HepG2 (cell line): ENCODE results near the gene HRNR. TPM values are rescaled to one million over a fixed set of nuclear protein-coding genes. Genes with fewer than 3 reads are reported as not detected.

Experiments used
- ATAC-seq: fragments of 200-7000 bp; cut with Tn5 transposase; 3 replicates; pipeline ENCODE4 v1.9.1; 2020; ENCODE audit warnings: mild to moderate bottlenecking, moderate library complexity
- BruUV-seq: library from RNA; stranded (reverse); fragments of 400-500 nt; replicated peaks from 2 replicates; lab custom pipeline; 2021; lab: Mats Ljungman, UMichigan
- CTCF ChIA-PET: fragments of 300-600 bp; formaldehyde crosslinking; extraction: SDS; loops from one replicate; lab custom pipeline; 2021; ENCODE audit warnings: low total read pairs, inconsistent platforms, low intra/inter-chr PET ratio; lab: Yijun Ruan, JAX
- POLR2A ChIA-PET: fragments of 350-600 bp; sonication (Branson Sonifier 250); formaldehyde crosslinking; loops from one replicate; lab custom pipeline; 2020; ENCODE audit warnings: antibody characterized with exemption, inconsistent platforms; lab: Yijun Ruan, JAX
- DNase-seq: peaks from one replicate; pipeline ENCODE4 v3.0.0-alpha.2; 2015; ENCODE audit warnings: low spot score
- FAIRE-seq: peaks from 3 replicates; lab custom pipeline; 2011; peaks lifted over from hg19 to GRCh38; lab: Jason Lieb, UNC
- H2AFZ ChIP-seq: one replicate; pipeline ENCODE4 v1.6.1; 2011; ENCODE audit warnings: low read length, inconsistent platforms
- H3K27ac ChIP-seq: fragments of 300-600 bp; 3 replicates; pipeline ENCODE4 v1.8.0; 2011; ENCODE audit warnings: mixed run types, mild to moderate bottlenecking, mixed read lengths, low read length, inconsistent platforms; ENCODE audit not compliant: insufficient read depth; ENCODE audit errors: extremely low read length
- H3K27me3 ChIP-seq, 2 experiments: fragments of 200-600 bp in 1 of 2; 2 replicates in 1 of 2; 3 replicates in 1 of 2; pipeline versions ENCODE4 v1.6.0 to v1.8.0; 2011; ENCODE audit warnings: low read length in 2 of 2, mild to moderate bottlenecking in 2 of 2, moderate library complexity in 2 of 2, inconsistent platforms in 1 of 2; ENCODE audit not compliant: insufficient read depth in 2 of 2, control insufficient read depth in 1 of 2
- H3K36me3 ChIP-seq, 2 experiments: fragments of 200-600 bp in 1 of 2; replicated peaks in 1 of 2; 2 replicates in 1 of 2; 3 replicates in 1 of 2; pipeline versions ENCODE4 v1.5.1 to v1.8.0; 2011; ENCODE audit warnings: low read length in 2 of 2, inconsistent platforms in 1 of 2; ENCODE audit not compliant: insufficient read depth in 2 of 2, control insufficient read depth in 1 of 2
- H3K4me1 ChIP-seq: 2 replicates; pipeline ENCODE4 v1.5.1; 2012; ENCODE audit warnings: low read length, inconsistent platforms; ENCODE audit not compliant: insufficient read depth
- H3K4me2 ChIP-seq: 2 replicates; pipeline ENCODE4 v1.6.0; 2011; ENCODE audit warnings: low read depth, low read length, inconsistent platforms
- H3K4me3 ChIP-seq, 3 experiments: fragments of 200-600 bp in 1 of 3; sonication (generic), shearing (Covaris generic) in 1 of 3; replicated peaks in 1 of 3; 2 replicates each; pipeline ENCODE4 v1.5.1; 2011 to 2016; ENCODE audit warnings: low read length in 3 of 3, inconsistent platforms in 2 of 3, low read depth in 2 of 3, mild to moderate bottlenecking in 2 of 3, control low read depth in 1 of 3, mixed read lengths in 1 of 3; ENCODE audit not compliant: insufficient read depth in 1 of 3
- H3K79me2 ChIP-seq: one replicate; pipeline ENCODE4 v1.6.1; 2011; ENCODE audit warnings: low read length, inconsistent platforms; ENCODE audit not compliant: insufficient read depth
- H3K9ac ChIP-seq: 2 replicates; pipeline ENCODE4 v1.6.0; 2011; ENCODE audit warnings: mild to moderate bottlenecking, low read depth, low read length, inconsistent platforms; ENCODE audit not compliant: insufficient read depth
- H3K9me3 ChIP-seq: 2 replicates; pipeline ENCODE4 v1.5.1; 2012; ENCODE audit warnings: mild to moderate bottlenecking, low read length
- H4K20me1 ChIP-seq: 2 replicates; pipeline ENCODE4 v1.6.0; 2011; ENCODE audit warnings: inconsistent platforms, mild to moderate bottlenecking, low read length, moderate library complexity; ENCODE audit not compliant: insufficient read depth
- CENPX ChIP-seq: sonication (generic); formaldehyde crosslinking; IDR thresholded peaks from 2 replicates; pipeline ENCODE4 v1.9.0; 2021; ENCODE audit warnings: mild to moderate bottlenecking, missing genetic modification reagents, moderate library complexity
- GATAD2A ChIP-seq: IDR thresholded peaks from 2 replicates; pipeline ENCODE4 v1.6.1; 2016
- GMEB1 ChIP-seq: sonication (generic); formaldehyde crosslinking; IDR thresholded peaks from 2 replicates; pipeline ENCODE4 v1.5.1; 2020; ENCODE audit warnings: missing genetic modification reagents, mild to moderate bottlenecking, borderline replicate concordance
- HNRNPH1 ChIP-seq: fragments of 200-400 bp; formaldehyde crosslinking; optimal IDR thresholded peaks from 2 replicates; pipeline ENCODE3; 2017; ENCODE audit warnings: mild to moderate bottlenecking, low read depth, low read length
- HOXD1 ChIP-seq: sonication (generic); formaldehyde crosslinking; IDR thresholded peaks from 2 replicates; pipeline ENCODE4 v1.5.0; 2020; ENCODE audit warnings: missing genetic modification reagents
- MAZ ChIP-seq, 2 experiments: sonication (generic) in 1 of 2; formaldehyde crosslinking in 1 of 2; IDR thresholded peaks; 2 replicates each; pipeline versions ENCODE4 v1.5.0 to v1.6.1; 2012 to 2020; ENCODE audit warnings: low read depth in 2 of 2, mild to moderate bottlenecking in 2 of 2, borderline replicate concordance in 1 of 2, improper control_type of control experiment in 1 of 2, low read length in 1 of 2, missing genetic modification reagents in 1 of 2, moderate library complexity in 1 of 2
- MLLT10 ChIP-seq: sonication (generic); formaldehyde crosslinking; IDR thresholded peaks from 2 replicates; pipeline ENCODE4 v1.4.0; 2020; ENCODE audit warnings: missing genetic modification reagents
- POGZ ChIP-seq: sonication (generic); formaldehyde crosslinking; IDR thresholded peaks from 2 replicates; pipeline ENCODE4 v1.4.0; 2020; ENCODE audit warnings: mild to moderate bottlenecking, missing genetic modification reagents
- POLR2AphosphoS5 ChIP-seq: IDR thresholded peaks from 2 replicates; pipeline ENCODE4 v1.6.1; 2012; ENCODE audit warnings: low read depth, low read length
- REL ChIP-seq: sonication (generic); formaldehyde crosslinking; conservative IDR thresholded peaks from 2 replicates; pipeline ENCODE4 v1.8.0; 2022; ENCODE audit warnings: mild to moderate bottlenecking, missing genetic modification reagents, moderate library complexity
- RFXANK ChIP-seq: IDR thresholded peaks from 2 replicates; pipeline ENCODE4 v1.6.1; 2016
- RXRB ChIP-seq: IDR thresholded peaks from 2 replicates; pipeline ENCODE4 v1.6.1; 2016; ENCODE audit warnings: borderline replicate concordance, missing genetic modification reagents, missing compliant biosample characterization
- ZNF121 ChIP-seq: sonication (generic); formaldehyde crosslinking; IDR thresholded peaks from 2 replicates; pipeline ENCODE4 v1.5.0; 2020; ENCODE audit warnings: mild to moderate bottlenecking, missing genetic modification reagents
- ZNF317 ChIP-seq: sonication (generic); formaldehyde crosslinking; IDR thresholded peaks from 2 replicates; pipeline ENCODE4 v1.5.0; 2020; ENCODE audit warnings: mild to moderate bottlenecking, missing genetic modification reagents
- ZNF446 ChIP-seq: sonication (generic); formaldehyde crosslinking; IDR thresholded peaks from 2 replicates; pipeline ENCODE4 v1.5.0; 2020; ENCODE audit warnings: mild to moderate bottlenecking, missing genetic modification reagents
- ZNF607 ChIP-seq: sonication (generic); formaldehyde crosslinking; IDR thresholded peaks from 2 replicates; pipeline ENCODE4 v1.5.1; 2020; ENCODE audit warnings: missing genetic modification reagents, mild to moderate bottlenecking, borderline replicate concordance
- ZNF614 ChIP-seq: IDR thresholded peaks from 2 replicates; pipeline ENCODE4 v1.6.1; 2018; ENCODE audit warnings: missing biosample characterization, missing genetic modification reagents, inconsistent platforms, borderline replicate concordance
- ZNF788 ChIP-seq: sonication (generic); formaldehyde crosslinking; IDR thresholded peaks from 2 replicates; pipeline ENCODE4 v1.5.0; 2020; ENCODE audit warnings: mild to moderate bottlenecking, missing genetic modification reagents, borderline replicate concordance
- WGBS: methylation state at CpG from one replicate; pipeline ENCODE4 v1.1.6; 2017; ENCODE audit warnings: low lambda C conversion rate; 5-methylcytosine and 5-hydroxymethylcytosine counted together
- in situ Hi-C: cut with HindIII; loops from 2 replicates; pipeline ENCODE4 v1.10.0; 2017; ENCODE audit warnings: low pct_unique_long_range_greater_than_20kb; ENCODE audit not compliant: extremely low pct_ligation_motif_present
- intact Hi-C: fragments of 100-400 bp; cut with micrococcal nuclease; formaldehyde crosslinking; loops from one replicate; pipeline ENCODE4 v1.10.0; 2022; ENCODE audit not compliant: unreplicated experiment
- polyA plus RNA-seq, 8 experiments: library from polyadenylated mRNA; depleted of rRNA in 3 of 8; stranded (reverse) in 7 of 8; unstranded in 1 of 8; fragments of >200 nt; fragmentation: Illumina TruSeq in 4 of 8; extraction: Trizol in 4 of 8; gene quantifications; 2 replicates each; pipeline versions ENCODE4 v1.2.1 to v1.2.3, GENCODE V29; 2011 to 2016; ENCODE audit warnings: low read depth in 4 of 8, missing spikeins in 1 of 8, mixed read lengths in 1 of 8; ENCODE audit not compliant: insufficient read depth in 1 of 8
- total RNA-seq, 5 experiments: library from RNA; depleted of rRNA; stranded (reverse); fragments of >200 nt; fragmentation: Illumina TruSeq; extraction: Trizol; gene quantifications; 2 replicates each; pipeline ENCODE4 v1.2.3, GENCODE V29; 2016; ENCODE audit warnings: low read depth in 1 of 5
- TF ChIP-seq, protein P1 (sequence below): sonication (generic); formaldehyde crosslinking; IDR thresholded peaks from 2 replicates; pipeline ENCODE4 v1.4.0; 2020; ENCODE audit warnings: missing genetic modification reagents, low read depth, mild to moderate bottlenecking, borderline replicate concordance

HRNR gene
- total and polyA plus RNA-seq, 2 of the 13 experiments (the other 11 are each of a cell fraction or from before 2014, with no cell fraction given), result not detected

- no peak for ATAC-seq
- ChIA-PET POLR2A (no interaction called here), CTCF (no interaction called here)
- BruUV-seq, result no TSS peak
- Histone ChIP-seq H3K27ac (no peak overlapping the region), H3K4me2 (no peak overlapping the region), H3K4me3 (no peak overlapping the region), H3K9me3 (no peaks in the 10 kb centered on the region), H3K27me3 (no peaks in the 10 kb centered on the region; a peak in 1 of 5 replicates), H3K79me2 (no peaks in the 10 kb centered on the region), H4K20me1 (no peaks in the 10 kb centered on the region), H3K9ac (no peak overlapping the region), H3K36me3 (no peaks in the 10 kb centered on the region), H2AFZ (no peak overlapping the region), H3K4me1 (no peaks in the 10 kb centered on the region)
- FAIRE-seq, result no peak
- 52% methylated on average over 1 of the region's 1 CpG for WGBS
- no peak for DNase-seq
- TF ChIP-seq ZNF446 (no peak), MAZ (IDR thresholded peaks at IDR 0.05; ENCODE audit: borderline replicate concordance, low read depth, low read length) (no peak), MAZ (CRISPR knock-in tag; IDR thresholded peaks at IDR 0.05; ENCODE audit: low read depth) (no peak), ZNF788 (CRISPR knock-in tag) (no peak), POGZ (CRISPR knock-in tag) (no peak), ZNF317 (CRISPR knock-in tag) (no peak), POLR2AphosphoS5 (no peak), ZNF121 (CRISPR knock-in tag) (no peak), RXRB (CRISPR knock-in tag) (no peak), ZNF607 (no peak), REL (no peak), RFXANK (CRISPR knock-in tag) (no peak), MLLT10 (no peak), GMEB1 (CRISPR knock-in tag) (no peak), CENPX (CRISPR knock-in tag) (no peak), HNRNPH1 (no peak), GATAD2A (CRISPR knock-in tag) (no peak), HOXD1 (CRISPR knock-in tag) (no peak), ZNF614 (CRISPR knock-in tag) (no peak)
- TF ChIP-seq, protein P1, sequence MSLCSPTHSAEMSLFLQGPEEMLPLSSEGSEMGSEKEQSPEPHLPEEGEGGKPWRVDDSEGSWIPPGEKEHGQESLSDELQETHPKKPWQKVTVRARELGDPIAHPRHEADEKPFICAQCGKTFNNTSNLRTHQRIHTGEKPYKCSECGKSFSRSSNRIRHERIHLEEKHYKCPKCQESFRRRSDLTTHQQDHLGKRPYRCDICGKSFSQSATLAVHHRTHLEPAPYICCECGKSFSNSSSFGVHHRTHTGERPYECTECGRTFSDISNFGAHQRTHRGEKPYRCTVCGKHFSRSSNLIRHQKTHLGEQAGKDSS, result no peak
- intact Hi-C loops (no loop called here), in situ Hi-C loops (no loop called here)
Measured at GRCh38 chr1:152179566-152179965, 44.4 kb downstream of the HRNR start.
